ENCODE measurements around the gene UBFD1. TPM values are rescaled to one million over a fixed set of nuclear protein-coding genes. Genes with fewer than 3 reads are reported as not detected.
"Not testable (repeated sequence)": the region's sequence is repeated elsewhere in the genome, so short reads cannot be mapped to it uniquely, and the experiment has no call there.

The UBFD1 gene
- total RNA-seq, 4 donors from 2014 or later, result 19.4 to 90.8 (median 37.9) TPM

DNA sequence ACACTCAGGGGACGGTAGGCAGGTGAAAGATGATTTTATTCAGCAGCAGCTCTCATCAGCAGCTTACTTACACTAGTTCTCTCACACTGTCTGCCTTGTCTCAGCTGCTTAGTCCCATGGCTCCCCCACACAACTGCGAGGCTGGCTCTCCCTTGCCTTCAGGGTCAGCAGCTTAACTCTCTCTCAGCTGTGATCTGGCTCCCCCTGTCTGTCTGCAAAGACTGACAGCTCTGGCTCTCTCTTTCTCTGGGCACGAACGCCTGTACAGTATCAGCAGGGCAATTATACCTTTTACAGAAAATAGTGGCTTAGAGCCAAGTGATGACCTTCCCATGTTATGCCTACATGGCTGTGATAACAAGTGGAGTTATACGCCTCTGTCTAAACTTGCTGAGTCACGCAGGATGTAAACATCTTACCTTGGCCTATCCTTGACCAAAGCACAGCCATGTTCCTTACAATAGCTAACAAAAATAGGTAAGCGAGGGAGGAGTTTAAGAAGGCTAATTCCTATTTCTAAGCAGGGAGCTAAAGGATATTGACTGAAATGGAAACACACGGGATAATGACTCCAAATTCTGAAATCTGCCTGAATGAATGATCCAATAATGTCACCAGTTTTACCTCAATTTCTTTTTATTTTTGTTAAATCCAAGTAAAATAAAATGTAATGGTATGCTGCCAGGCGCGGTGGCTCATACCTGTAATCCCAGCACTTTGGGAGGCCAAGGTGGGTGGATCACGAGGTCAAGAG is 39.7 kb downstream of the UBFD1 start:
- H3K27ac ChIP-seq, result no peak overlapping the region
- H3K27me3 ChIP-seq, result no peaks in the 10 kb centered on the region
- peaks cover 0 to 11% (median 6%) of the 10 kb centered on the region in 4 donors for H3K4me1 ChIP-seq
- H3K9me3 ChIP-seq, result no peaks in the 10 kb centered on the region
- H3K36me3 ChIP-seq, result peaks cover 0 to 19% (median 0%) of the 10 kb centered on the region in 3 donors
- H3K4me3 ChIP-seq, result no peak overlapping the region
- TF ChIP-seq POLR2A (IDR thresholded peaks at IDR 0.05), result no peak
- TF ChIP-seq, protein P1, sequence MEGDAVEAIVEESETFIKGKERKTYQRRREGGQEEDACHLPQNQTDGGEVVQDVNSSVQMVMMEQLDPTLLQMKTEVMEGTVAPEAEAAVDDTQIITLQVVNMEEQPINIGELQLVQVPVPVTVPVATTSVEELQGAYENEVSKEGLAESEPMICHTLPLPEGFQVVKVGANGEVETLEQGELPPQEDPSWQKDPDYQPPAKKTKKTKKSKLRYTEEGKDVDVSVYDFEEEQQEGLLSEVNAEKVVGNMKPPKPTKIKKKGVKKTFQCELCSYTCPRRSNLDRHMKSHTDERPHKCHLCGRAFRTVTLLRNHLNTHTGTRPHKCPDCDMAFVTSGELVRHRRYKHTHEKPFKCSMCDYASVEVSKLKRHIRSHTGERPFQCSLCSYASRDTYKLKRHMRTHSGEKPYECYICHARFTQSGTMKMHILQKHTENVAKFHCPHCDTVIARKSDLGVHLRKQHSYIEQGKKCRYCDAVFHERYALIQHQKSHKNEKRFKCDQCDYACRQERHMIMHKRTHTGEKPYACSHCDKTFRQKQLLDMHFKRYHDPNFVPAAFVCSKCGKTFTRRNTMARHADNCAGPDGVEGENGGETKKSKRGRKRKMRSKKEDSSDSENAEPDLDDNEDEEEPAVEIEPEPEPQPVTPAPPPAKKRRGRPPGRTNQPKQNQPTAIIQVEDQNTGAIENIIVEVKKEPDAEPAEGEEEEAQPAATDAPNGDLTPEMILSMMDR (IDR thresholded peaks at IDR 0.05), result peak in 3 of 6 experiments; percentile 6 to 29 (median 7)
- peak in 2 of 3 donors; percentile 43 to 49 for DNase-seq

DNA sequence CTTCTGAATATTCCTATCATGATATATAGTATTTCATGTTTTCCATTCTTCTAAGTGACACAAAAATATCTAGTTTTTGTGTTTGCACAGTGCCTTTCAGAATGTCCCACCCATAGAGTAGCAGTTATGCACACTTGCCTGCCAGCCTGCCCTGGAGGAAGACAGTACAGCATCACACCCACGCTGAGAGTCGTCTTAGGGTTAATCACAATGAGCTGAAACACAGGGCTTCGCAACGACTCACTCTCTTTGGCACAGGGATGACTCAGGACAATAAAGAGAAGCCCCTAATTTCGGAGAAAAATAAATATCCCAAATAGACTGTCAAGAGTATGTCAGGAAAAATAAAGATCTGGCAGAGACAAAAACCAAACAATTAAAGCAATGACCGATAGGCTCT is 50.2 kb downstream of the UBFD1 start:
- no peak overlapping the region for H3K4me3 ChIP-seq
- no peak for DNase-seq
- H3K27ac ChIP-seq, result no peak overlapping the region
- no peaks in the 10 kb centered on the region for H3K4me1 ChIP-seq
- H3K36me3 ChIP-seq, result peaks cover 0 to 71% (median 0%) of the 10 kb centered on the region in 3 donors
- H3K9me3 ChIP-seq, result no peaks in the 10 kb centered on the region
- H3K27me3 ChIP-seq, result no peaks in the 10 kb centered on the region
- TF ChIP-seq, protein P1 (IDR thresholded peaks at IDR 0.05), result no peak
- TF ChIP-seq POLR2A (IDR thresholded peaks at IDR 0.05), result no peak

DNA sequence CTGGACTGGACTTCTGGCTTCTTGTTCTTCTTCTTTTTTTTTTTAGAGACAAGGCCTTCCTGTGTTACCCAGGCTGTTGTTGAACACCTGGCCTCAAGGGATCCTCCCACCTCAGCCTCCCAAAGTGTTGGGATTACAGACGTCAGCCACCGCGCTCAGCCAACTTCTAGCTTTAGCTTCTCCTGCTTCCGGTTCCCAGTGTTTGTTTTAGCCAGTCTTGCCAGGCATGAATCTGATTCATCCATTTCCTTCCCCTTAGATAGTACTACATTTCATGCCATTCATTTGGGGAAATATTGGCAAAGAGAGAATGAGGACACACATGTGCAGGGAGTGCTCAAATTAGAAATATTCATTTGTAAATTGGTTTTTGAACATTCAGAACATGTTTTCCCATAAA is 50.7 kb downstream of the UBFD1 start:
- no peaks in the 10 kb centered on the region for H3K4me1 ChIP-seq
- H3K27me3 ChIP-seq, result no peaks in the 10 kb centered on the region
- H3K9me3 ChIP-seq, result no peaks in the 10 kb centered on the region
- TF ChIP-seq POLR2A (IDR thresholded peaks at IDR 0.05), result no peak
- H3K36me3 ChIP-seq, result peaks cover 0 to 71% (median 0%) of the 10 kb centered on the region in 3 donors
- H3K27ac ChIP-seq, result no peak overlapping the region
- DNase-seq, result no peak
- H3K4me3 ChIP-seq, result no peak overlapping the region

DNA sequence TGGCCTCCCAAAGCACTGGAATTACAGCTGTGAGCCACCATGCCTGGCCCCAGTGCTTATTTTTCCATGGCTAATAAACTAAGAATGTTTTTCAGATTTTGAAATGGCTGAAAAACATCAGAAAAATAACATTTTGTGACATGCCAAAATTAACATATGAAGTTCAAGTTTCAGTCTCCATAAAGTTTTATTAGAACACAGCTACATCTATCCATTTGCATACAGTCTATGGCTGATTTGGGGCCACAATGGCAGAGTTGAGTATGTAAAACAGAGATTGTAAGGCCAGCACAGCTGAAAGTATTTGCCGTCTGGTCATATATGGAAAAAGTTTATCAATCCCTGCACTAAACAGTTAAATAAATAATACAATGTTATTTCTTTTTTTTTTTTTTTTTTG is 52.4 kb downstream of the UBFD1 start:
- no peak for DNase-seq
- no peaks in the 10 kb centered on the region for H3K9me3 ChIP-seq
- H3K27me3 ChIP-seq, result no peaks in the 10 kb centered on the region
- H3K4me3 ChIP-seq, result no peak overlapping the region
- no peak overlapping the region for H3K27ac ChIP-seq
- H3K4me1 ChIP-seq, result no peaks in the 10 kb centered on the region
- peaks cover 0 to 69% (median 0%) of the 10 kb centered on the region in 3 donors for H3K36me3 ChIP-seq
- no peak for TF ChIP-seq POLR2A (IDR thresholded peaks at IDR 0.05)

DNA sequence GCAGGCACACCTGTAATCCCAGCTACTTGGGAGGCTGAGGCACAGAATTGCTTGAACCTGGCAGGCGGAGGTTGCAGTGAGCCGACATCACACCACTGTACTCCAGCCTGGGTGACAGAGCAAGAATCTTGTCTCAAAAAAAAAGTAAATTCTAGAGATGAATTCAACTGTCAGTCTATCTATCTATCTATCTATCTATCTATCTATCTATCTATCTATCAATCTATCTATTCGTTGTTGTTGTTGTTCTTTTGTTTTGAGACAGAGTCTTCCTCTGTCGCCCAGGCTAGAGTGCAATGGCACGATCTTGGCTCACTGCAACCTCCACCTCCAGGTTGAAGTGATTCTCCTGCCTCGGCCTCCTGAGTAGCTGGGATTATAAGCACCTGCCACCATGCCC is 53.4 kb downstream of the UBFD1 start:
- H3K4me1 ChIP-seq, H3K4me3 ChIP-seq, H3K9me3 ChIP-seq, H3K27ac ChIP-seq, DNase-seq, H3K27me3 ChIP-seq: not testable (repeated sequence)
- H3K36me3 ChIP-seq, result peaks cover 0 to 65% (median 0%) of the 10 kb centered on the region in 3 donors

DNA sequence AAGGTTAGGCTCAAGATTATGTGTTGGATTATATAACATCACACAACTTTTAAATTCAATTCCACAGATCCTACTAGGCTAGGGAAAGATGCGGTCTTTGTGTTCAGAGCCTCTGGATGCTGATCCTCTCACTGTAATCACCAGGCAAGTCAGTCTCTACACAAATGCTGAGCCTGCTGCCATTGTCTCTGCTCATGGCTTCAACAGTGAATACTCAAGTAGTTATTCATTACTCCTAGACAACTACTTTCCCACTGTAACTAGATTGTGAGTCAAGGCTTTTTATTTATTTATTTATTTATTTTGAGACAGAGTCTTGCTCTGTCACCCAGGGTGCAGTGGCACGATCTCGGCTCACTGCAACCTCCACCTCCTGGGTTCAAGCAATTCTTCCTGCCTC is 54.4 kb downstream of the UBFD1 start:
- Histone ChIP-seq H3K27me3 (no peaks in the 10 kb centered on the region), H3K4me1 (no peaks in the 10 kb centered on the region), H3K4me3 (no peak overlapping the region), H3K36me3 (peaks cover 0 to 64% (median 0%) of the 10 kb centered on the region in 3 donors), H3K27ac (no peak overlapping the region), H3K9me3 (no peaks in the 10 kb centered on the region)
- TF ChIP-seq POLR2A (IDR thresholded peaks at IDR 0.05), result no peak
- TF ChIP-seq, protein P1 (IDR thresholded peaks at IDR 0.05), result no peak
- DNase-seq, result no peak

DNA sequence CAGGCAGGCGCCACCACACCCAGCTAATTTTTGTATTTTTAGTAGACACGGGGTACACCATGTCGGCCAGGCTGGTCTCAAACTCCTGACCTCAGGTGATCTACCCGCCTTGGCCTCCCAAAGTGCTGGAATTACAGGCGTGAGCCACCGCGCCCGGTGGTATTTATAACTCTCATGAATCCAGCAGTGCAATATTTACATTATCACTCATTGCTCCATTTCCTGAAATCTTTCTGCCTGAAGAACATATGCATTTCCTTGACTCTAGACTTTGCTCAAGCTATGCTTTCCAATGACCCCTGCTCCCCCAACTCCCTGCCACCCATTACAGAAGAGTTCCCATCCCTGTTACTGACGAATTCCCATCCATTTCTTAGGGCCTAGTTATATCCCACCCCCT is 58.3 kb downstream of the UBFD1 start:
- no peaks in the 10 kb centered on the region for H3K4me1 ChIP-seq
- H3K9me3 ChIP-seq, result no peaks in the 10 kb centered on the region
- TF ChIP-seq POLR2A (IDR thresholded peaks at IDR 0.05), result no peak
- TF ChIP-seq, protein P1 (IDR thresholded peaks at IDR 0.05), result no peak
- H3K27me3 ChIP-seq, result no peaks in the 10 kb centered on the region
- H3K36me3 ChIP-seq, result peaks cover 0 to 75% (median 0%) of the 10 kb centered on the region in 3 donors
- no peak overlapping the region for H3K4me3 ChIP-seq
- no peak overlapping the region for H3K27ac ChIP-seq
- no peak for DNase-seq

Other genes starting within 250 kb of the UBFD1 start
- gene COG7, start 104.5 kb upstream of the UBFD1 start, total RNA-seq, result 10 to 100 TPM; 20.1 to 81.7 (median 50.4) TPM
- gene GGA2, start 47.2 kb upstream of the UBFD1 start, total RNA-seq, result 100 to 1,000 TPM in 1 of 4 donors, 10 to 100 TPM in 3; 13.8 to 254 (median 54.7) TPM
- gene EARS2, start 377 bp upstream of the UBFD1 start, total RNA-seq, result 10 to 100 TPM; 13.8 to 37.4 (median 28.0) TPM
- gene NDUFAB1, start 38.6 kb downstream of the UBFD1 start, total RNA-seq, result 100 to 1,000 TPM in 1 of 4 donors, 10 to 100 TPM in 3; 49.4 to 115 (median 92.8) TPM
- gene PALB2, start 83.6 kb downstream of the UBFD1 start, total RNA-seq, result 10 to 100 TPM; 15.6 to 27.8 (median 19.3) TPM
- gene DCTN5, start 83.7 kb downstream of the UBFD1 start, total RNA-seq, result 10 to 100 TPM; 14.9 to 58.0 (median 39.2) TPM
- gene PLK1, start 121.2 kb downstream of the UBFD1 start, total RNA-seq, result 10 to 100 TPM; 10.9 to 40.4 (median 11.9) TPM
- gene ERN2, start 155.5 kb downstream of the UBFD1 start, total RNA-seq, result 100 to 1,000 TPM in 2 of 4 donors, 10 to 100 TPM in 2; 70.1 to 149 (median 92.3) TPM
- gene CHP2, start 197.3 kb downstream of the UBFD1 start, total RNA-seq, result 100 to 1,000 TPM in 3 of 4 donors, 10 to 100 TPM in 1; 85.0 to 257 (median 166) TPM